ENCODE results near the gene PPP1R9A.

DNA sequence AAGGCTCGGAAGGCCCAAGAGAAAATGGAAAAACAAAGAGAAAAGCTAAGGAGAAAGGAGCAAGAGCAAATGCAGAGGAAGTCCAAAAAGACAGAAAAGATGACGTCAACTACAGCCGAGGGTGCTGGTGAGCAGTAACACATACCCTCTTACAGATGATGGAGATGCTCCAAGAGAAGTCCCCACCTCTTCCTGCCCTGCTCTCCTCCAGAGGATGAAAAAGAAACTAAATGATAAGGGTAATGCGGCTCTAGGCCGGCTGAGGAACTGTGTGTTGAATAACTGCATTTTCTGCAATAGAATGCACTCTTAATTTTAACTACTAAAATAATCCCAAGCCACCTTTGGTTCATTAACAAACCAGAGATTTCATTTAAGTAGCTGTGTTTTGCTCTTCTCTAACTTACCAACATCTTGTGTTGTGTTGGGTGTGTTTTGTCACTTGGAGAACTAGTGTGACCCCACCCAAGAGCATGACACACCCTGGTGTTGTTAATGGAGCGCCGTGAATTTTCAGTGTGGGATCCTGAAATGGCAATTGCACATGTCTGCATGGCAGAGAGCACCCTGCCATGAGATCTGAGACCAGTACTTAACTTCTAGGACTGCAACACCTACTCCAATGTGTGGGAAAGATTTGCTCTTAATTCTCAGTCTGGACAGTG, 382.9 kb downstream of the PPP1R9A start:
- TF ChIP-seq, protein P1, sequence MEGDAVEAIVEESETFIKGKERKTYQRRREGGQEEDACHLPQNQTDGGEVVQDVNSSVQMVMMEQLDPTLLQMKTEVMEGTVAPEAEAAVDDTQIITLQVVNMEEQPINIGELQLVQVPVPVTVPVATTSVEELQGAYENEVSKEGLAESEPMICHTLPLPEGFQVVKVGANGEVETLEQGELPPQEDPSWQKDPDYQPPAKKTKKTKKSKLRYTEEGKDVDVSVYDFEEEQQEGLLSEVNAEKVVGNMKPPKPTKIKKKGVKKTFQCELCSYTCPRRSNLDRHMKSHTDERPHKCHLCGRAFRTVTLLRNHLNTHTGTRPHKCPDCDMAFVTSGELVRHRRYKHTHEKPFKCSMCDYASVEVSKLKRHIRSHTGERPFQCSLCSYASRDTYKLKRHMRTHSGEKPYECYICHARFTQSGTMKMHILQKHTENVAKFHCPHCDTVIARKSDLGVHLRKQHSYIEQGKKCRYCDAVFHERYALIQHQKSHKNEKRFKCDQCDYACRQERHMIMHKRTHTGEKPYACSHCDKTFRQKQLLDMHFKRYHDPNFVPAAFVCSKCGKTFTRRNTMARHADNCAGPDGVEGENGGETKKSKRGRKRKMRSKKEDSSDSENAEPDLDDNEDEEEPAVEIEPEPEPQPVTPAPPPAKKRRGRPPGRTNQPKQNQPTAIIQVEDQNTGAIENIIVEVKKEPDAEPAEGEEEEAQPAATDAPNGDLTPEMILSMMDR (IDR thresholded peaks at IDR 0.05; ENCODE audit: borderline replicate concordance, extremely low read depth, low read length, poor library complexity, severe bottlenecking), result no peak
- no peak for TF ChIP-seq EZH2 (IDR thresholded peaks at IDR 0.05; ENCODE audit: borderline replicate concordance, low read depth, low read length, severe bottlenecking)
